ENCODE measurements around the gene DTX4.

DTX4 gene

DNA sequence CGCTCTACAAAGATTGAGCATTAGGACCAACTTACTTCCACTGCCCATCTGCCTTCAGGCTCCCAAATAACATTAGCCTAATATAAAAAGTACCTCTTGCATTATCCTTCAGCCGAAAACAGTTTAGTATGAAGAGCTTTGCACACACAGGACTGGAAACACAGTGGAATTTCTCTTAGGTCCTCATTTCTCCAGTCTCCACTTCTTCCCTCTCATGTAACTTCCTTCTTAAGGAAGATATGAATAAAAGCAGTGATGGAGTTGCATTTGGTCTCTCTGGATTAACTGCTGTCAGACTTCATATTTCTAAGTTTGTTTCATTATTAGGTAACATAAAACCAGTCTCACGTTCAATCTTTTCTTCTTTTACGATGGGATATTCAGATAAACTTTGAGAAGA is 46.4 kb downstream of the DTX4 start:
- Histone ChIP-seq H3K9me2 (replicated peaks; ENCODE audit: insufficient read depth, low read length) (no peaks in the 10 kb centered on the region), H3K36me3 (ENCODE audit: low read length) (no peaks in the 10 kb centered on the region), H4K20me1 (ENCODE audit: low read depth, low read length) (no peaks in the 10 kb centered on the region), H3K27ac (ENCODE audit: low read depth, low read length) (no peak overlapping the region), H3K9ac (ENCODE audit: low read length) (no peak overlapping the region), H3K4me3 (ENCODE audit: insufficient read depth, low read length, poor library complexity, severe bottlenecking) (no peak overlapping the region), H3K4me2 (ENCODE audit: low read depth, low read length, poor library complexity, severe bottlenecking) (no peak overlapping the region), H3F3A (ENCODE audit: insufficient read depth) (no peaks in the 10 kb centered on the region), H3K27me3 (ENCODE audit: low read length) (no peaks in the 10 kb centered on the region), H2AFZ (ENCODE audit: low read depth, low read length, severe bottlenecking) (no peak overlapping the region), H3K79me2 (ENCODE audit: insufficient read depth, low read length) (no peaks in the 10 kb centered on the region), H3K9me3 (ENCODE audit: insufficient read depth, low read length) (no peaks in the 10 kb centered on the region)
- TF ChIP-seq, protein P1, sequence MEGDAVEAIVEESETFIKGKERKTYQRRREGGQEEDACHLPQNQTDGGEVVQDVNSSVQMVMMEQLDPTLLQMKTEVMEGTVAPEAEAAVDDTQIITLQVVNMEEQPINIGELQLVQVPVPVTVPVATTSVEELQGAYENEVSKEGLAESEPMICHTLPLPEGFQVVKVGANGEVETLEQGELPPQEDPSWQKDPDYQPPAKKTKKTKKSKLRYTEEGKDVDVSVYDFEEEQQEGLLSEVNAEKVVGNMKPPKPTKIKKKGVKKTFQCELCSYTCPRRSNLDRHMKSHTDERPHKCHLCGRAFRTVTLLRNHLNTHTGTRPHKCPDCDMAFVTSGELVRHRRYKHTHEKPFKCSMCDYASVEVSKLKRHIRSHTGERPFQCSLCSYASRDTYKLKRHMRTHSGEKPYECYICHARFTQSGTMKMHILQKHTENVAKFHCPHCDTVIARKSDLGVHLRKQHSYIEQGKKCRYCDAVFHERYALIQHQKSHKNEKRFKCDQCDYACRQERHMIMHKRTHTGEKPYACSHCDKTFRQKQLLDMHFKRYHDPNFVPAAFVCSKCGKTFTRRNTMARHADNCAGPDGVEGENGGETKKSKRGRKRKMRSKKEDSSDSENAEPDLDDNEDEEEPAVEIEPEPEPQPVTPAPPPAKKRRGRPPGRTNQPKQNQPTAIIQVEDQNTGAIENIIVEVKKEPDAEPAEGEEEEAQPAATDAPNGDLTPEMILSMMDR (IDR thresholded peaks at IDR 0.05; ENCODE audit: insufficient read depth, low read length, poor library complexity, severe bottlenecking) = no peak
- TF ChIP-seq EZH2phosphoT487 (conservative IDR thresholded peaks at IDR 0.05; ENCODE audit: low read length) = no peak

DNA sequence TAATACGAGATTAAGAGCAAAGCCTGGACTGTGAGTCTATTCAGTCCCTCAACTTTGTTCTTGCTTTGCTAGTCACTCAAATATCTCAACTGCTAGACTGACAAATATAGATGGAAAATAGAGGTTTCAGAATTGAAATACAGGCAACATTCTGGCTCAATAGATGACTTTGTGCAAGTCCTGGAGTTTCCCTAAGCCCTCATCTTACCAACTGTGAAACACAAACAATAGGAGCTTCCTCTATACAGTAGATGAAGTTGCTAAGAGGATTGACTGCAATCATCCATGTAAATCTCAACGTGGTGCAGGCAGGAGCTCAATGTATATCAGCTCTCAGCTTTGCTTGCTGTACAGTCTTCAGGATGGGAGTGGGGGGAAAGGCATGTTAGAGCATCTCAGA is 47.0 kb downstream of the DTX4 start:
- Histone ChIP-seq H3K27ac (ENCODE audit: low read depth, low read length) (no peak overlapping the region), H3K36me3 (ENCODE audit: low read length) (no peaks in the 10 kb centered on the region), H3K9ac (ENCODE audit: low read length) (no peak overlapping the region), H3K9me3 (ENCODE audit: insufficient read depth, low read length) (no peaks in the 10 kb centered on the region), H3K4me3 (ENCODE audit: insufficient read depth, low read length, poor library complexity, severe bottlenecking) (no peak overlapping the region), H3K27me3 (ENCODE audit: low read length) (no peaks in the 10 kb centered on the region), H3K4me2 (ENCODE audit: low read depth, low read length, poor library complexity, severe bottlenecking) (no peak overlapping the region), H3K9me2 (replicated peaks; ENCODE audit: insufficient read depth, low read length) (no peaks in the 10 kb centered on the region), H2AFZ (ENCODE audit: low read depth, low read length, severe bottlenecking) (no peak overlapping the region), H3F3A (ENCODE audit: insufficient read depth) (no peaks in the 10 kb centered on the region), H4K20me1 (ENCODE audit: low read depth, low read length) (no peaks in the 10 kb centered on the region), H3K79me2 (ENCODE audit: insufficient read depth, low read length) (no peaks in the 10 kb centered on the region)
- TF ChIP-seq EZH2phosphoT487 (conservative IDR thresholded peaks at IDR 0.05; ENCODE audit: low read length) = no peak
- TF ChIP-seq, protein P1 (IDR thresholded peaks at IDR 0.05; ENCODE audit: insufficient read depth, low read length, poor library complexity, severe bottlenecking) = no peak

GRCh38 chr11:59219836-59220235 is 47.9 kb downstream of the DTX4 start:
- Histone ChIP-seq H3K27ac (ENCODE audit: low read depth, low read length) (no peak overlapping the region), H3K79me2 (ENCODE audit: insufficient read depth, low read length) (no peaks in the 10 kb centered on the region), H3K9ac (ENCODE audit: low read length) (no peak overlapping the region), H3K9me3 (ENCODE audit: insufficient read depth, low read length) (no peaks in the 10 kb centered on the region), H3K36me3 (ENCODE audit: low read length) (no peaks in the 10 kb centered on the region), H3K4me2 (ENCODE audit: low read depth, low read length, poor library complexity, severe bottlenecking) (no peak overlapping the region), H3K4me3 (ENCODE audit: insufficient read depth, low read length, poor library complexity, severe bottlenecking) (no peak overlapping the region), H3K27me3 (ENCODE audit: low read length) (no peaks in the 10 kb centered on the region), H4K20me1 (ENCODE audit: low read depth, low read length) (no peaks in the 10 kb centered on the region), H3F3A (ENCODE audit: insufficient read depth) (no peaks in the 10 kb centered on the region), H3K9me2 (replicated peaks; ENCODE audit: insufficient read depth, low read length) (no peaks in the 10 kb centered on the region), H2AFZ (ENCODE audit: low read depth, low read length, severe bottlenecking) (no peak overlapping the region)
- no peak for TF ChIP-seq EZH2phosphoT487 (conservative IDR thresholded peaks at IDR 0.05; ENCODE audit: low read length)
- TF ChIP-seq, protein P1 (IDR thresholded peaks at IDR 0.05; ENCODE audit: insufficient read depth, low read length, poor library complexity, severe bottlenecking) = no peak

All from SU-DHL-6 (cell line).